IPS-20b (cell line): Measurements from ENCODE around the gene ADGRV1.
"Not testable (repeated sequence)": the region's sequence is repeated elsewhere in the genome, so short reads cannot be mapped to it uniquely, and the experiment has no call there.

ENCODE experiments used
- H3K27ac ChIP-seq: one replicate; pipeline ENCODE4 v1.5.1; 2013; ENCODE audit warnings: low read length
- H3K27me3 ChIP-seq: 2 replicates; pipeline ENCODE4 v1.6.1; 2013; ENCODE audit warnings: mild to moderate bottlenecking, low read length, inconsistent platforms; ENCODE audit not compliant: insufficient read depth
- H3K36me3 ChIP-seq: 2 replicates; pipeline ENCODE4 v1.6.1; 2013; ENCODE audit warnings: low read depth, mild to moderate bottlenecking, inconsistent platforms, low read length, moderate library complexity; ENCODE audit not compliant: insufficient read depth
- H3K4me1 ChIP-seq: 2 replicates; pipeline ENCODE4 v1.6.1; 2013; ENCODE audit warnings: mild to moderate bottlenecking, control low read depth, inconsistent platforms, low read length, moderate library complexity; ENCODE audit not compliant: insufficient read depth
- H3K4me3 ChIP-seq: 2 replicates; pipeline ENCODE4 v1.5.1; 2013; ENCODE audit warnings: mild to moderate bottlenecking, low read length, inconsistent platforms
- H3K9ac ChIP-seq: 2 replicates; pipeline ENCODE4 v1.6.1; 2013; ENCODE audit warnings: low read depth, mild to moderate bottlenecking, inconsistent platforms, low read length, moderate library complexity
- H3K9me3 ChIP-seq: 2 replicates; pipeline ENCODE4 v1.6.1; 2013; ENCODE audit warnings: mild to moderate bottlenecking, low read depth, low read length, inconsistent platforms; ENCODE audit not compliant: insufficient read depth

Gene ADGRV1

GRCh38 chr5:90602681-90603080 lies 44.1 kb downstream of the ADGRV1 start:
- no peak overlapping the region for H3K9ac ChIP-seq
- no peaks in the 10 kb centered on the region for H3K36me3 ChIP-seq
- H3K4me1 ChIP-seq: no peaks in the 10 kb centered on the region

GRCh38 chr5:90606539-90606938 lies 47.9 kb downstream of the ADGRV1 start:
- Histone ChIP-seq H3K36me3 (no peaks in the 10 kb centered on the region), H3K9ac (no peak overlapping the region), H3K27me3 (no peaks in the 10 kb centered on the region), H3K9me3 (no peaks in the 10 kb centered on the region), H3K4me3 (no peak overlapping the region), H3K27ac (no peak overlapping the region), H3K4me1 (no peaks in the 10 kb centered on the region; the same call in 1 of the 2 replicates)

More at GRCh38 chr5:90602681-90603080, 44.1 kb downstream of the ADGRV1 start:
- Histone ChIP-seq H3K27ac (no peak overlapping the region), H3K27me3 (no peaks in the 10 kb centered on the region), H3K9me3 (no peaks in the 10 kb centered on the region), H3K4me3 (no peak overlapping the region)

GRCh38 chr5:90612919-90613318 lies 54.3 kb downstream of the ADGRV1 start:
- Histone ChIP-seq H3K36me3 (peaks cover 16% of the 10 kb centered on the region; the same call in 1 of the 2 replicates), H3K4me3 (no peak overlapping the region), H3K27me3 (no peaks in the 10 kb centered on the region), H3K9me3 (no peaks in the 10 kb centered on the region), H3K27ac (no peak overlapping the region), H3K9ac (no peak overlapping the region), H3K4me1 (peaks cover 17% of the 10 kb centered on the region)

GRCh38 chr5:90613459-90613858 lies 54.9 kb downstream of the ADGRV1 start:
- no peak overlapping the region for H3K4me3 ChIP-seq
- H3K9me3 ChIP-seq: no peaks in the 10 kb centered on the region
- no peak overlapping the region for H3K9ac ChIP-seq
- no peak overlapping the region for H3K27ac ChIP-seq
- H3K36me3 ChIP-seq: peaks cover 21% of the 10 kb centered on the region; the same call in 1 of the 2 replicates
- peaks cover 17% of the 10 kb centered on the region for H3K4me1 ChIP-seq
- H3K27me3 ChIP-seq: no peaks in the 10 kb centered on the region

- no peak overlapping the region for H3K9ac ChIP-seq
- H3K9me3 ChIP-seq: no peaks in the 10 kb centered on the region
- H3K4me3 ChIP-seq: no peak overlapping the region
- H3K27me3 ChIP-seq: no peaks in the 10 kb centered on the region
- peaks cover 24% of the 10 kb centered on the region; the same call in 1 of the 2 replicates for H3K36me3 ChIP-seq
- peaks cover 17% of the 10 kb centered on the region for H3K4me1 ChIP-seq
- no peak overlapping the region for H3K27ac ChIP-seq
Observed at GRCh38 chr5:90613918-90614504, 55.4 kb downstream of the ADGRV1 start.

- Histone ChIP-seq H3K4me3 (no peak overlapping the region), H3K27ac (no peak overlapping the region), H3K27me3 (no peaks in the 10 kb centered on the region), H3K4me1 (peaks cover 17% of the 10 kb centered on the region), H3K9ac (no peak overlapping the region), H3K9me3 (no peaks in the 10 kb centered on the region), H3K36me3 (peaks cover 28% of the 10 kb centered on the region; the same call in 1 of the 2 replicates)
Observed at GRCh38 chr5:90615355-90615754, 56.8 kb downstream of the ADGRV1 start.

GRCh38 chr5:90618071-90618470 lies 59.5 kb downstream of the ADGRV1 start:
- Histone ChIP-seq H3K9me3 (no peaks in the 10 kb centered on the region), H3K4me3 (no peak overlapping the region), H3K36me3 (peaks cover 41% of the 10 kb centered on the region; the same call in 1 of the 2 replicates), H3K9ac (no peak overlapping the region), H3K27me3 (no peaks in the 10 kb centered on the region), H3K27ac (no peak overlapping the region), H3K4me1 (peaks cover 10% of the 10 kb centered on the region)

GRCh38 chr5:90619762-90620161 lies 61.2 kb downstream of the ADGRV1 start:
- peaks cover 56% of the 10 kb centered on the region for H3K36me3 ChIP-seq
- not testable (repeated sequence) for H3K4me3 ChIP-seq, H3K4me1 ChIP-seq, H3K9ac ChIP-seq, H3K9me3 ChIP-seq, H3K27me3 ChIP-seq, H3K27ac ChIP-seq

- Histone ChIP-seq H3K36me3 (peaks cover 70% of the 10 kb centered on the region), H3K27me3 (no peaks in the 10 kb centered on the region), H3K9me3 (no peaks in the 10 kb centered on the region), H3K9ac (no peak overlapping the region), H3K27ac (no peak overlapping the region), H3K4me1 (no peaks in the 10 kb centered on the region), H3K4me3 (no peak overlapping the region)
Observed at GRCh38 chr5:90621848-90622247, 63.3 kb downstream of the ADGRV1 start.

GRCh38 chr5:90626493-90626892 lies 67.9 kb downstream of the ADGRV1 start:
- no peaks in the 10 kb centered on the region for H3K9me3 ChIP-seq

GRCh38 chr5:90628492-90628891 lies 69.9 kb downstream of the ADGRV1 start:
- Histone ChIP-seq H3K27me3 (no peaks in the 10 kb centered on the region), H3K9me3 (no peaks in the 10 kb centered on the region), H3K9ac (no peak overlapping the region), H3K36me3 (peaks cover 81% of the 10 kb centered on the region), H3K4me3 (no peak overlapping the region), H3K4me1 (peaks cover 7% of the 10 kb centered on the region), H3K27ac (no peak overlapping the region)

More at GRCh38 chr5:90626493-90626892, 67.9 kb downstream of the ADGRV1 start:
- Histone ChIP-seq H3K4me3 (no peak overlapping the region), H3K36me3 (peaks cover 90% of the 10 kb centered on the region), H3K4me1 (no peaks in the 10 kb centered on the region; the same call in 1 of the 2 replicates), H3K27me3 (no peaks in the 10 kb centered on the region), H3K27ac (no peak overlapping the region), H3K9ac (no peak overlapping the region)

GRCh38 chr5:90632791-90633190 lies 74.2 kb downstream of the ADGRV1 start:
- no peak overlapping the region for H3K27ac ChIP-seq

More at GRCh38 chr5:90632791-90633190, 74.2 kb downstream of the ADGRV1 start:
- H3K36me3 ChIP-seq: peaks cover 61% of the 10 kb centered on the region
- no peak overlapping the region for H3K9ac ChIP-seq
- H3K27me3 ChIP-seq: no peaks in the 10 kb centered on the region
- no peak overlapping the region for H3K4me3 ChIP-seq
- H3K9me3 ChIP-seq: no peaks in the 10 kb centered on the region
- peaks cover 7% of the 10 kb centered on the region for H3K4me1 ChIP-seq
